GM19023 (cell line): Measurements from ENCODE around the gene SNTG2.

Experiments used
- ATAC-seq: cut with Tn5 transposase; IDR thresholded peaks from one replicate; pipeline ENCODE4 v1.9.1; 2021; ENCODE audit warnings: mild to moderate bottlenecking, moderate library complexity; ENCODE audit not compliant: unreplicated experiment

The SNTG2 gene

GRCh38 chr2:987789-988188, 37.1 kb downstream of the SNTG2 start:
- ATAC-seq, result no peak

DNA sequence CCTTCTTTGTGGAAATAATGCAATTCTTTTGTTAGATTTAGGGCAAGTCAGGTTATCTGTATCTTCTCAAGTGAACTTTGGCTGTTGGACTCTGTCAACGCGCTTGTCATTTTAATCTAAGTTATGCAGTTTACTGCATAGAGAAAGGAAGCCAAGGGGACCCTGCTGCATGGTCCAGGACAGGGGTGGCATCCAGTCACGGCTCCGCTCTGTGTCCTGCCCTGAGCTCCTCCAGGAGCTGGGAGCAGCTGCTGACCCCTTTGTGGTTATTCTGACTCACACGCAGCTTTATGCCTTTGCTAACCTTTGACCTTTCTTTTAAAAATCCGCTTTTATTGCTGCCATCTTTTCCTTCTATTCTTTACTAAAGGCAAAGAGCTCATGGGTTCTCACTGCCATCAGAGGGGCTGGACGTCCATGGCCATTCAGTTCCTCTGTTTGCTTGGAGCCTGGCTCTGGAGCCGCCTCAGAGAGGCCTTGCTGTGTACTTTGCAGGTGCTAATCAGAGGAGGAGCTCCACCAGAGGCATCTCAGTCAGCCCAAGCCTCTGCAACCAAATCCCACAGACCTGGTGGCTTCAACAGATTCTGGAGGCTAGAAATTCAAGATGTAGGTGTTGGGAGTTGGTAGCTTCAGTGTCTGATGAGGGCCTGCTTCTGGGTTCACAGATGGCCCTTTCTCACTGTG, 39.3 kb downstream of the SNTG2 start:
- ATAC-seq, result no peak

GRCh38 chr2:990970-991369, 40.3 kb downstream of the SNTG2 start:
- no peak for ATAC-seq

GRCh38 chr2:1002350-1002749, 51.7 kb downstream of the SNTG2 start:
- ATAC-seq, result no peak

- no peak for ATAC-seq
Measured at GRCh38 chr2:1004398-1004797, 53.7 kb downstream of the SNTG2 start.

DNA sequence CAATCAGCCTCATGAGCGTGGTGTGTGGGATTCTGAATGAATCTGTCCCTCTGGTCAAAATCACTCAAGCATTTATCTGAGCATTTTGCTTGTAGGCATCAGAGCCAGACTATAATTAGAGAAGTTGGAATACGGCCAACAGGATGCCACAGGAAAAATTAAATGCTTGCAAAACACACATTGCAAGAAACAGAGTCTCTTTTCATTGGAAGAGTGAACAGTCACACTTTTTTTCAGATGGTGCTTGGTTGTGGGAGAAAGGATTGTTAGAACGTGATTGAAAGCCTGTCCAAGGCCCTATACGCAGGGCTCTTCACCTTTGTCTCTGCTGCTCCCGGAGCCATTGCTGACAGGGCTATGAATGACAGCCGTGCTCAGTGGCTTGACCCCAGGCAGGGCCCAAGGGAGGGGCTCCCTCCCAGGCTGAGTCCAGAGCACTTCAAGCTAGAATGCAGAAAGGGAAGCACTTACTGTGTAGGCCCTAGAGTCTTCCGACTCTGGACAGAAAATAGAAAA, 59.8 kb downstream of the SNTG2 start:
- no peak for ATAC-seq

DNA sequence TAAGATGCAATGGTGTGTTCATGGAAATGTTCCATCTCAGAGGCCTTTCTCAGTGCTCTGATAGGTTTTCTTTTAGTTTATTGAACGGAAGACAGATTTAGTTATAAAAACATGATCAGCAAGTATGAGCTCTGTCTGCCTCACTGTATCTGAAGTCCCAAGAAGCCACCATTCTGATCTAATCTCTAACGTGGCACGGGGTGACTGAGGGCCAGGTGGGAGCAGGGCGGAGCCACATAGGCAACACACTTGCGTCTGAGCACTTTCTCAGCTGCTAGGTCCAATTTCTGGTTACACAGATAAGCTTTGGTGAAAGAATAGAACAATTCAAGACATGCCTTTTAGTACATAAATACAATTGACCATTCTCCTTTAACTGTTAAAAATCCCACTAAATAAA, 60.4 kb downstream of the SNTG2 start:
- ATAC-seq, result no peak

- no peak for ATAC-seq
Measured at GRCh38 chr2:1011985-1012384, 61.3 kb downstream of the SNTG2 start.

- no peak for ATAC-seq
Measured at GRCh38 chr2:1014802-1015201, 64.2 kb downstream of the SNTG2 start.

DNA sequence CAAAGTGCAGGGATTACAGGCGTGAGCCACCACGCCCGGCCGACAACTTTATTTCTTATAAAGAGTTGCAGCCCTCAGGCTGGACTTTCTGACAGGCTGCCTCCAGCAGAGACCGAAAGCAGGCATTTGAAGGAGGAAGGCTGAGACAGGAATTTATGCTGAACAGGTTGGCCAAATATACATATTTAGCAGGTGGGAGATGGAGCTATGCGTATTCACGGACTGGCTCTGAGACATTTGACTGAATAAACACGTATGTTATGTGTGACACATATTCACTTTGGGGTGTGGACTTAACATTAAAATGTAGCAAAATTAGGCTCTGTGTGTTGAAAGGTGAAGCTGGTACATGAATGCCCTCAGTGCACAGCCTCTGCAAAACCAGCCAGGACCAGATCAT, 65.9 kb downstream of the SNTG2 start:
- no peak for ATAC-seq

- ATAC-seq, result no peak
Measured at GRCh38 chr2:1017827-1018226, 67.2 kb downstream of the SNTG2 start.

GRCh38 chr2:1020206-1020605, 69.6 kb downstream of the SNTG2 start:
- ATAC-seq, result no peak

- ATAC-seq, result no peak
Measured at GRCh38 chr2:1022178-1022577, 71.5 kb downstream of the SNTG2 start.

GRCh38 chr2:1024981-1025380, 74.3 kb downstream of the SNTG2 start:
- ATAC-seq, result no peak

DNA sequence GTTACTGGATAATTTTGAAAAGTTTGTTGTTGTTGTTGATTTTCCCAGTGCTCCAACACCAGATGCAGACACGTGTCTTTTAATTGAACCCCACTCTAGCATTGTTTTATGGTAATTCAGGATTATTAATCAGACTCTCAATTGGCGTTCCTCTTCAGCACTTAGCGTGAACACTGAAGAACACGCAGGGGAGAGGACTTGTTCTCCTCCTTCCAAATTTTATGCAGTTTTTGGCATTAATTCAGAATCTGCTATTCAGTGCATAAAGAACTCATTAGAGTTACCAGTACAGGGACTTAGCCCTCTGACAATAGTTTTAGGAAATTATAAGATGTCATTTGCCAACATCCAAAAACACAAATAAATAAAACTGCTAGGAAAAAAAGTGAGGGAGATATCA, 75.5 kb downstream of the SNTG2 start:
- no peak for ATAC-seq

GRCh38 chr2:1028831-1029230, 78.2 kb downstream of the SNTG2 start:
- no peak for ATAC-seq

GRCh38 chr2:1032030-1032429, 81.4 kb downstream of the SNTG2 start:
- no peak for ATAC-seq

- ATAC-seq, result no peak
Measured at GRCh38 chr2:1033069-1033468, 82.4 kb downstream of the SNTG2 start.

DNA sequence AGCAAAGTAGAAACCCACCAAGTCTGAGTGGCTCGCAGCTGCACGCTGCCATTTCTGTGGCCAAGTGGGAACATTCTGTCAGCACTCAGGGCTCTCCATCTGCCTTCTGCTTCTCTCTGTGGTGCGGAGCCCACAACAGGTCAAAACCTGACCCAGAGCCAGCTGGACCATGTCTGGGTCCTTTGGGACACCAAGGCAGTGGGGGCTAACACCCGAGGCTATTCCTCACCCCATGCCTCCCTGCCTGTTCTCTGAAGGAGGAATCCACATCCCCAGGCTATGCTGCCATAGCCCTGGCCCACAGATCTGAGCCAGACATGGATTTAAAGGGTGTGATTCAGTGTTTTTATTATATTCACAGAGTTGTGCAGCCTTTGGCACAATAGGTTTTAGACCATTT, 86.4 kb downstream of the SNTG2 start:
- ATAC-seq, result no peak

GRCh38 chr2:1039549-1039948, 88.9 kb downstream of the SNTG2 start:
- no peak for ATAC-seq

GRCh38 chr2:1041012-1041805, 90.6 kb downstream of the SNTG2 start:
- ATAC-seq, result no peak

DNA sequence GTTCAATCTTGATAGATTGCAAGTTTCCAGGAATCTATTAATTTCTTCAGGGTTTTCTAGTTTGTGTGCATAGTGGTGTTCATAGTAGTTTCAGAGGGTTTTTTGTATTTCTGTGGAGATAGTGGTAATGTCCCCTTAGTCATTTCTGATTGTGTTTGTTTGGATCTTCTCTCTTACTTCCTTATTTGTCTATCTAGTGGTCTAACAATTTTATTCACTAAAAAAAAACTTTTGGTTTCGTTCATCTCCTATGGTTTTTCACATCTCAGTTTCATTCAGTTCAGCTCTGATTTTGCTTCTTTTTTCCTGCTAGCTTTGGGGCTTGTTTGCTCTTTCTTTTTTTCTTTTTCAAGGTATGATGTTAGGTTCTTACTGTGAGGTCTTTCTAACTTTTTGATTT, 94.5 kb downstream of the SNTG2 start:
- ATAC-seq, result no peak
